Measurements from ENCODE around the gene CCDC188.

The CCDC188 gene

GRCh38 chr22:20113551-20114310 is 37.1 kb downstream of the CCDC188 start:
- no peak for DNase-seq (ENCODE audit: low spot score)
- TF ChIP-seq, protein P1, sequence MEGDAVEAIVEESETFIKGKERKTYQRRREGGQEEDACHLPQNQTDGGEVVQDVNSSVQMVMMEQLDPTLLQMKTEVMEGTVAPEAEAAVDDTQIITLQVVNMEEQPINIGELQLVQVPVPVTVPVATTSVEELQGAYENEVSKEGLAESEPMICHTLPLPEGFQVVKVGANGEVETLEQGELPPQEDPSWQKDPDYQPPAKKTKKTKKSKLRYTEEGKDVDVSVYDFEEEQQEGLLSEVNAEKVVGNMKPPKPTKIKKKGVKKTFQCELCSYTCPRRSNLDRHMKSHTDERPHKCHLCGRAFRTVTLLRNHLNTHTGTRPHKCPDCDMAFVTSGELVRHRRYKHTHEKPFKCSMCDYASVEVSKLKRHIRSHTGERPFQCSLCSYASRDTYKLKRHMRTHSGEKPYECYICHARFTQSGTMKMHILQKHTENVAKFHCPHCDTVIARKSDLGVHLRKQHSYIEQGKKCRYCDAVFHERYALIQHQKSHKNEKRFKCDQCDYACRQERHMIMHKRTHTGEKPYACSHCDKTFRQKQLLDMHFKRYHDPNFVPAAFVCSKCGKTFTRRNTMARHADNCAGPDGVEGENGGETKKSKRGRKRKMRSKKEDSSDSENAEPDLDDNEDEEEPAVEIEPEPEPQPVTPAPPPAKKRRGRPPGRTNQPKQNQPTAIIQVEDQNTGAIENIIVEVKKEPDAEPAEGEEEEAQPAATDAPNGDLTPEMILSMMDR (IDR thresholded peaks at IDR 0.05) = no peak
- Histone ChIP-seq H3K27ac (no peak overlapping the region), H3K4me3 (no peak overlapping the region)

DNA sequence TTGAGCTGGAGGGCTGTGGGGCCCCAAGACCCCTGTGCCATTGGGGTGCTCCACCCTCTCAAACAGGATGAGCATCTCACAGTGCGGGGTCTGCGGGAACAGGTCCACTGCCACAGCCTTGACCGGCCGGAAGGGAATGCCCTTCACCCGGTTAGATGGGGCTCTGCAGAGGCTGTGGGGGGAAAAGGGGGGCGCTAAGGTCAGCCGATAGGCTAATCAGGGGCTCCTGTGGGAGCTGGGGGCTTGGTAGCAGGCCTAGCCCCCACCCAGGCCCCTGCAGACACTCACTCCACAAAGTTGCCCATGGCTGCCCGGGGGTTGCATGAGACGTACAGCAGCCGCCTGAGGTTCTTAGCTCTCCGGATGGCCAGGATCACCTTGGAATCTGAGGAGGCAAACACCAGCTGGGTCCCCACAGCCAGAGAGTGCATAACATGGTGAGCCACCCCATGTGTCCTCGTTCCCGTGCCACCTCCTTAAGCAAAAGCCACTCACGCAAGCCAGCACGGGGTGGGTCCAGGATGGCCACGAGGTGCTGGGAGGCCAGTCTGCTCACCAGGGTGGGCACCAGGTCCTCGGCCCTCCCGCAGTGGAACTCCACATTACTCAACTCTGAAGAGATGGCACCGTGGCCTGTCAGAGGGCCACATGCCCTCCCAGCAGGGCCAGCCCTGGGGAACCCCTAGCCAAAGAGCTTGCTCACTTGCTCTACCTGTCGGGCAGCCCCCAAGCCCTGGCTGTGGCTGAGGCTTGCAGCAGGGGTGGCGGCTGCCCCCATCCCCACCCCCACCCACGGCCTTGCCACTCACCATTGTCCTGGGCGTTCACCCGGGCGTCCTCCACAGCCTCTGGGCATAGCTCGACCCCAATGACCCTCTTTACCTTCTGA is 38.0 kb downstream of the CCDC188 start:
- Histone ChIP-seq H3K27ac (no peak overlapping the region), H3K4me3 (no peak overlapping the region)
- DNase-seq (ENCODE audit: low spot score) = no peak
- TF ChIP-seq, protein P1 (IDR thresholded peaks at IDR 0.05) = no peak

GRCh38 chr22:20111689-20112622 is 38.9 kb downstream of the CCDC188 start:
- TF ChIP-seq, protein P1 (IDR thresholded peaks at IDR 0.05) = no peak
- Histone ChIP-seq H3K4me3 (no peak overlapping the region), H3K27ac (no peak overlapping the region)
- no peak for DNase-seq (ENCODE audit: low spot score)

DNA sequence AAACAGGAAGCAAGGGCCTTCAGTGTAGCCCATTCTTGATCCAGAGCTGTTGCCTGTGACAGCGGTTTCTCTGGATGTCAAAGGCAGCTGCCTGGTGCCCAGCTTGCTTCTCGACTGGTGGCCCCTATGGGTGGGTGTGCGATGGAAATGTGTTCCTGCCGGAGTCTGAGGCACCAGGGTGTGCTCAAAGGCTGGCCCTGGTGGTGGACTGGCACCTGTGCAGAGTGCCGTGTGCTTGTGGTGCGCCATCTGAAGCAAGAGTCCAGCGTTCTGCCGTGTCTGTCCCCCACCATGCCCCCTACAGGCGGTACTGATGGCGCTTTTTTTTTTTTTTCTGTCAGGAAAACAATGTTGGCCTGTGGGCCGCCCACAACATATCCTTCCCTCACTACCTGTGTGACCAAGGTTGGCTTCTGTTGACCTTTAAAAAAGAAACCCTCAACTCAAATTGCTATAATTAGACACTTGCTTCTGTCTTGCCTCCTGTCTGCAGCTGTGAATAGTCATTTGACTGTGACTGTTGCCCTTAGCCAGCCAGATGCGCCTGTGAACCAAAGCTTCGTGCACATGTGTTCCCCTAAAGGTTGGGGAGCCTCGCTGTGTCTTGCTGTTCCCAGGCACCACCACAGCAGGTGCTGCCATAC is 39.7 kb downstream of the CCDC188 start:
- Histone ChIP-seq H3K27ac (no peak overlapping the region), H3K4me3 (no peak overlapping the region)
- no peak for DNase-seq (ENCODE audit: low spot score)
- TF ChIP-seq, protein P1 (IDR thresholded peaks at IDR 0.05) = no peak

DNA sequence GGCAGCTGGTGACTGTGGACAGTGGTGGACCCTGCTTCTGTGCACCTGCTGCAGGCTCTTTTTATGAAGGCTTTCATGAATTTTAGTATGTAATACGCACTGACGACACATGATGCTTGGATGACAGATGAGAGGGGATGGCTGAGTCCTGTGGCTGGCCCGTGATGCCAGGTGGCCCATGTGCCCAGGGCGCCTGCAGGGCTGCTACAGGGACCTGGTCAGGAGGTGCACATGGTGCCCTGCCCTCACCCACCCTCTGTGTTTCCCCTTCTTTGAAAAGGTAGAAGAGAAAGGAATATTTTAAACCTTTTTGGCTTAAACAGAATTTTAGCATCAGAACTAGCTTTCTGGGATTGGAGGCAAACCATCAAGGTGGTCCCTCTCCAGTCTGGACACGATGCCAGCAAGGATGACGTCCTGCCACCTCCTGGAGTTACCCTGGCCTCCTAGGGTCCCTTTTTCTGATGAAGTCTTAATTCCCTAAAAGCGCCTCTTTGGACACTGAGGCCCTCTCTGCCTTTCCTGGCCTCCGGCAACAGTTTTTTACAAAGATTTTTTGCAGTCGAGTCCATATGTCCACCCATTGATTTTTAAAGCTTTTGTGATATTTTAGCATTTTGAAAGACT is 40.4 kb downstream of the CCDC188 start:
- no peak overlapping the region for H3K27ac ChIP-seq
- DNase-seq (ENCODE audit: low spot score) = no peak
- TF ChIP-seq, protein P1 (IDR thresholded peaks at IDR 0.05) = no peak

More for the DNA sequence above, 40.4 kb downstream of the CCDC188 start:
- H3K4me3 ChIP-seq = no peak overlapping the region
